ENCODE measurements around the gene BAG5.

Gene BAG5

GRCh38 chr14:103549361-103550311 is 12.8 kb downstream of the BAG5 start:
- no peak overlapping the region for H3K4me3 ChIP-seq (ENCODE audit: low read depth, low read length)
- H3K9ac ChIP-seq (ENCODE audit: low read depth, low read length), result no peak overlapping the region
- no peaks in the 10 kb centered on the region for H3K36me3 ChIP-seq (ENCODE audit: control insufficient read depth, insufficient read depth, low read length)
- peaks cover under 1% of the 10 kb centered on the region for H3K4me1 ChIP-seq (ENCODE audit: control insufficient read depth, insufficient read depth, low read length)
- no peaks in the 10 kb centered on the region for H3K27me3 ChIP-seq (ENCODE audit: control insufficient read depth, insufficient read depth, low read length)
- H3K9me3 ChIP-seq (ENCODE audit: control insufficient read depth, insufficient read depth, low read length), result no peaks in the 10 kb centered on the region

GRCh38 chr14:103548463-103549351 is 13.8 kb downstream of the BAG5 start:
- H3K9me3 ChIP-seq (ENCODE audit: control insufficient read depth, insufficient read depth, low read length), result no peaks in the 10 kb centered on the region
- H3K4me3 ChIP-seq (ENCODE audit: low read depth, low read length), result no peak overlapping the region
- peaks cover 1% of the 10 kb centered on the region for H3K36me3 ChIP-seq (ENCODE audit: control insufficient read depth, insufficient read depth, low read length)
- H3K4me1 ChIP-seq (ENCODE audit: control insufficient read depth, insufficient read depth, low read length), result peaks cover 5% of the 10 kb centered on the region
- no peaks in the 10 kb centered on the region for H3K27me3 ChIP-seq (ENCODE audit: control insufficient read depth, insufficient read depth, low read length)
- H3K9ac ChIP-seq (ENCODE audit: low read depth, low read length), result no peak overlapping the region

- Histone ChIP-seq H3K27me3 (ENCODE audit: control insufficient read depth, insufficient read depth, low read length) (no peaks in the 10 kb centered on the region), H3K4me1 (ENCODE audit: control insufficient read depth, insufficient read depth, low read length) (peaks cover 8% of the 10 kb centered on the region), H3K9ac (ENCODE audit: low read depth, low read length) (no peak overlapping the region), H3K36me3 (ENCODE audit: control insufficient read depth, insufficient read depth, low read length) (peaks cover 4% of the 10 kb centered on the region), H3K9me3 (ENCODE audit: control insufficient read depth, insufficient read depth, low read length) (no peaks in the 10 kb centered on the region), H3K4me3 (ENCODE audit: low read depth, low read length) (no peak overlapping the region)
These were observed 14.5 kb downstream of the BAG5 start for GRCh38 chr14:103547941-103548462.

GRCh38 chr14:103547455-103547940 is 15.0 kb downstream of the BAG5 start:
- Histone ChIP-seq H3K27me3 (ENCODE audit: control insufficient read depth, insufficient read depth, low read length) (no peaks in the 10 kb centered on the region), H3K36me3 (ENCODE audit: control insufficient read depth, insufficient read depth, low read length) (peaks cover 4% of the 10 kb centered on the region), H3K9me3 (ENCODE audit: control insufficient read depth, insufficient read depth, low read length) (no peaks in the 10 kb centered on the region), H3K9ac (ENCODE audit: low read depth, low read length) (no peak overlapping the region), H3K4me3 (ENCODE audit: low read depth, low read length) (no peak overlapping the region), H3K4me1 (ENCODE audit: control insufficient read depth, insufficient read depth, low read length) (peaks cover 8% of the 10 kb centered on the region)

- Histone ChIP-seq H3K4me3 (ENCODE audit: low read depth, low read length) (no peak overlapping the region), H3K9me3 (ENCODE audit: control insufficient read depth, insufficient read depth, low read length) (no peaks in the 10 kb centered on the region), H3K9ac (ENCODE audit: low read depth, low read length) (no peak overlapping the region), H3K4me1 (ENCODE audit: control insufficient read depth, insufficient read depth, low read length) (peaks cover 11% of the 10 kb centered on the region), H3K36me3 (ENCODE audit: control insufficient read depth, insufficient read depth, low read length) (peaks cover 4% of the 10 kb centered on the region), H3K27me3 (ENCODE audit: control insufficient read depth, insufficient read depth, low read length) (no peaks in the 10 kb centered on the region)
These were observed 15.6 kb downstream of the BAG5 start for GRCh38 chr14:103546652-103547454.

DNA sequence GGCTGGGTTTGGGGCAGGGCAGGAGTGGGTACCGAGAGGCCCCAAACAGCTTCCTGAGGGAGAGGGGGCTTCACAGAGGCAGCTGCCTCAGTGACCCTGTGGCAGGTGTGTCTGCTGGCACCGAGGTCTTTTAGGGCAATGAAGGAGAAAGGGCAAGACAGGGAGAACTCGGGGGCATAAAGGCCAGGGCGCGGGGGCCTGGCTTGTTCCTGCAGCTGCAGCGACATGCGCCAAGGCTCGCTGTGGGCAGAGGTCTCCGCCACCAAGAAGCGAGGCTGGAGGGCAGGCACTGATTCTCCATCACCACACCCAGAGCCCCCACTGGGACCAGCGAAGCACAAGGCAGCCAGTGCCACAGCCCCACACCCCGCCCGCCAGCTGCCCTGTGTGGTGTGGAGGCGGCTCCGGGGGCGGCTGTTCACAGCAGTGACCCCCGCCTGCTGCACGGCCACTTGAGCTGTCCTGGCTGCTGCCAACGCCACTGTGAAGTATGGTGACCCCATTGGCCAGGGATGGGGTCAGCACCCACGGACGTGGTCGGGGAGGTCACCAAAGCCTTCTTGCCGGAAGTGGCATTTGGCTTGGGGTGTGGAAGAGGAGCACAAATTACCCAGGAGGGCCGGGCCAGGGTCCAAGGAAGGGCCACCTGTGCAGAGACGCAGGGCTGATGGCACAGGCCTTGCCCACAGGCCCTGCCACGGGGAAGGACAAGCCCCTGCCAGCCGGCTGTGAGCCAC is 16.4 kb downstream of the BAG5 start:
- H3K27me3 ChIP-seq (ENCODE audit: control insufficient read depth, insufficient read depth, low read length), result no peaks in the 10 kb centered on the region
- H3K9me3 ChIP-seq (ENCODE audit: control insufficient read depth, insufficient read depth, low read length), result no peaks in the 10 kb centered on the region
- peaks cover 12% of the 10 kb centered on the region for H3K4me1 ChIP-seq (ENCODE audit: control insufficient read depth, insufficient read depth, low read length)
- H3K9ac ChIP-seq (ENCODE audit: low read depth, low read length), result no peak overlapping the region
- H3K4me3 ChIP-seq (ENCODE audit: low read depth, low read length), result no peak overlapping the region
- H3K36me3 ChIP-seq (ENCODE audit: control insufficient read depth, insufficient read depth, low read length), result peaks cover 4% of the 10 kb centered on the region

GRCh38 chr14:103545219-103545914 is 17.1 kb downstream of the BAG5 start:
- Histone ChIP-seq H3K4me3 (ENCODE audit: low read depth, low read length) (no peak overlapping the region), H3K9ac (ENCODE audit: low read depth, low read length) (no peak overlapping the region), H3K4me1 (ENCODE audit: control insufficient read depth, insufficient read depth, low read length) (peaks cover 12% of the 10 kb centered on the region), H3K9me3 (ENCODE audit: control insufficient read depth, insufficient read depth, low read length) (no peaks in the 10 kb centered on the region), H3K27me3 (ENCODE audit: control insufficient read depth, insufficient read depth, low read length) (no peaks in the 10 kb centered on the region), H3K36me3 (ENCODE audit: control insufficient read depth, insufficient read depth, low read length) (peaks cover 4% of the 10 kb centered on the region)

- H3K9me3 ChIP-seq (ENCODE audit: control insufficient read depth, insufficient read depth, low read length), result no peaks in the 10 kb centered on the region
- H3K4me3 ChIP-seq (ENCODE audit: low read depth, low read length), result no peak overlapping the region
- no peaks in the 10 kb centered on the region for H3K27me3 ChIP-seq (ENCODE audit: control insufficient read depth, insufficient read depth, low read length)
- no peak overlapping the region for H3K9ac ChIP-seq (ENCODE audit: low read depth, low read length)
- H3K4me1 ChIP-seq (ENCODE audit: control insufficient read depth, insufficient read depth, low read length), result peaks cover 12% of the 10 kb centered on the region
- H3K36me3 ChIP-seq (ENCODE audit: control insufficient read depth, insufficient read depth, low read length), result peaks cover 4% of the 10 kb centered on the region
These were observed 17.9 kb downstream of the BAG5 start for GRCh38 chr14:103544388-103545218.

GRCh38 chr14:103543721-103544387 is 18.6 kb downstream of the BAG5 start:
- H3K9ac ChIP-seq (ENCODE audit: low read depth, low read length), result peak overlapping the region; percentile 47
- H3K9me3 ChIP-seq (ENCODE audit: control insufficient read depth, insufficient read depth, low read length), result no peaks in the 10 kb centered on the region
- peaks cover 4% of the 10 kb centered on the region for H3K36me3 ChIP-seq (ENCODE audit: control insufficient read depth, insufficient read depth, low read length)
- H3K4me1 ChIP-seq (ENCODE audit: control insufficient read depth, insufficient read depth, low read length), result peaks cover 12% of the 10 kb centered on the region
- no peak overlapping the region for H3K4me3 ChIP-seq (ENCODE audit: low read depth, low read length)
- no peaks in the 10 kb centered on the region for H3K27me3 ChIP-seq (ENCODE audit: control insufficient read depth, insufficient read depth, low read length)
